ENCODE data around the gene PLXNB3.

Gene PLXNB3

DNA sequence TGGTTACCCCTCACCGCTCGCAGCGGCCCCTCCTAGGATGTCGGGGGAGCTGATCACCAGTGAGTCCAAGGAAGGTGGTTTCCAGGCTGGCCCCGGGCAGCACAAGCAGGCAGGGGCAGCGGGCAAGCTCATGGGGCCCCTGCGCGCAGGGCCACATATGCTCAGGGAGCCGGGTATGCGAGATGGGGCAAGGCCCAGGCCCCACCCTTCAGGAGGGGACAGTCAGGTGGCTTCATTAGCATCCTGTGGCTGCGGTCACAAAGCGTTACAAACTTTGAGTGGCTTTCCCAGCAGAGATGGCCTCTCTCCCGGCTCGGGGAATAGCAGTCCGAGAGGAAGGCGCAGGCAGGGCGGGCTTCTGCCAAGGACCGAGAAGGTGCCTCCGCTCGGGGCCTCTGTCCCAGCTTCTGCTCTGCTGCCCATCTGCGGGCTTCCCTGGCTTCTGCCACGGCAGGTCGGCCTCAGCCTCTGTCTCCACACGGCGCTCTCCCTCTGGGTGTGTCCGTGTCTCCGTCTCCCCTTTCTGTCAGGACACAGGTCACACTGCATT is 25.9 kb upstream of the PLXNB3 start:
- Histone ChIP-seq H3K9me2 (replicated peaks; ENCODE audit: insufficient read depth, low read length) (no peaks in the 10 kb centered on the region), H3K79me2 (ENCODE audit: insufficient read depth, low read length) (no peaks in the 10 kb centered on the region), H4K20me1 (ENCODE audit: low read depth, low read length) (no peaks in the 10 kb centered on the region), H3K27ac (ENCODE audit: low read depth, low read length) (no peak overlapping the region), H3K4me2 (ENCODE audit: low read depth, low read length, poor library complexity, severe bottlenecking) (no peak overlapping the region), H3K36me3 (ENCODE audit: low read length) (no peaks in the 10 kb centered on the region), H3K9ac (ENCODE audit: low read length) (no peak overlapping the region), H3K4me3 (ENCODE audit: insufficient read depth, low read length, poor library complexity, severe bottlenecking) (no peak overlapping the region), H3K9me3 (ENCODE audit: insufficient read depth, low read length) (no peaks in the 10 kb centered on the region), H2AFZ (ENCODE audit: low read depth, low read length, severe bottlenecking) (no peak overlapping the region), H3F3A (ENCODE audit: insufficient read depth) (no peaks in the 10 kb centered on the region), H3K27me3 (ENCODE audit: low read length) (no peaks in the 10 kb centered on the region)
- TF ChIP-seq, protein P1, sequence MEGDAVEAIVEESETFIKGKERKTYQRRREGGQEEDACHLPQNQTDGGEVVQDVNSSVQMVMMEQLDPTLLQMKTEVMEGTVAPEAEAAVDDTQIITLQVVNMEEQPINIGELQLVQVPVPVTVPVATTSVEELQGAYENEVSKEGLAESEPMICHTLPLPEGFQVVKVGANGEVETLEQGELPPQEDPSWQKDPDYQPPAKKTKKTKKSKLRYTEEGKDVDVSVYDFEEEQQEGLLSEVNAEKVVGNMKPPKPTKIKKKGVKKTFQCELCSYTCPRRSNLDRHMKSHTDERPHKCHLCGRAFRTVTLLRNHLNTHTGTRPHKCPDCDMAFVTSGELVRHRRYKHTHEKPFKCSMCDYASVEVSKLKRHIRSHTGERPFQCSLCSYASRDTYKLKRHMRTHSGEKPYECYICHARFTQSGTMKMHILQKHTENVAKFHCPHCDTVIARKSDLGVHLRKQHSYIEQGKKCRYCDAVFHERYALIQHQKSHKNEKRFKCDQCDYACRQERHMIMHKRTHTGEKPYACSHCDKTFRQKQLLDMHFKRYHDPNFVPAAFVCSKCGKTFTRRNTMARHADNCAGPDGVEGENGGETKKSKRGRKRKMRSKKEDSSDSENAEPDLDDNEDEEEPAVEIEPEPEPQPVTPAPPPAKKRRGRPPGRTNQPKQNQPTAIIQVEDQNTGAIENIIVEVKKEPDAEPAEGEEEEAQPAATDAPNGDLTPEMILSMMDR (IDR thresholded peaks at IDR 0.05; ENCODE audit: insufficient read depth, low read length, poor library complexity, severe bottlenecking): no peak
- no peak for TF ChIP-seq EZH2phosphoT487 (conservative IDR thresholded peaks at IDR 0.05; ENCODE audit: low read length)

- H3K4me3 ChIP-seq (ENCODE audit: insufficient read depth, low read length, poor library complexity, severe bottlenecking): no peak overlapping the region
- no peak overlapping the region for H3K4me2 ChIP-seq (ENCODE audit: low read depth, low read length, poor library complexity, severe bottlenecking)
- H4K20me1 ChIP-seq (ENCODE audit: low read depth, low read length): no peaks in the 10 kb centered on the region
- no peaks in the 10 kb centered on the region for H3K9me2 ChIP-seq (replicated peaks; ENCODE audit: insufficient read depth, low read length)
- H3K27ac ChIP-seq (ENCODE audit: low read depth, low read length): no peak overlapping the region
- H3F3A ChIP-seq (ENCODE audit: insufficient read depth): no peaks in the 10 kb centered on the region
- H3K36me3 ChIP-seq (ENCODE audit: low read length): no peaks in the 10 kb centered on the region
- no peaks in the 10 kb centered on the region for H3K9me3 ChIP-seq (ENCODE audit: insufficient read depth, low read length)
- H3K79me2 ChIP-seq (ENCODE audit: insufficient read depth, low read length): no peaks in the 10 kb centered on the region
- no peak overlapping the region for H2AFZ ChIP-seq (ENCODE audit: low read depth, low read length, severe bottlenecking)
- TF ChIP-seq, protein P1 (IDR thresholded peaks at IDR 0.05; ENCODE audit: insufficient read depth, low read length, poor library complexity, severe bottlenecking): no peak
- TF ChIP-seq EZH2phosphoT487 (conservative IDR thresholded peaks at IDR 0.05; ENCODE audit: low read length): no peak
- no peak overlapping the region for H3K9ac ChIP-seq (ENCODE audit: low read length)
- no peaks in the 10 kb centered on the region for H3K27me3 ChIP-seq (ENCODE audit: low read length)
These were observed 24.1 kb upstream of the PLXNB3 start for GRCh38 chrX:153739754-153740486.

GRCh38 chrX:153740631-153741222 is 23.3 kb upstream of the PLXNB3 start:
- no peak overlapping the region for H3K27ac ChIP-seq (ENCODE audit: low read depth, low read length)

More at GRCh38 chrX:153740631-153741222, 23.3 kb upstream of the PLXNB3 start:
- Histone ChIP-seq H2AFZ (ENCODE audit: low read depth, low read length, severe bottlenecking) (no peak overlapping the region), H3K36me3 (ENCODE audit: low read length) (no peaks in the 10 kb centered on the region), H3K4me3 (ENCODE audit: insufficient read depth, low read length, poor library complexity, severe bottlenecking) (no peak overlapping the region), H3K27me3 (ENCODE audit: low read length) (no peaks in the 10 kb centered on the region), H3K9me3 (ENCODE audit: insufficient read depth, low read length) (no peaks in the 10 kb centered on the region), H3K9me2 (replicated peaks; ENCODE audit: insufficient read depth, low read length) (no peaks in the 10 kb centered on the region), H3K4me2 (ENCODE audit: low read depth, low read length, poor library complexity, severe bottlenecking) (no peak overlapping the region), H3K79me2 (ENCODE audit: insufficient read depth, low read length) (no peaks in the 10 kb centered on the region), H3K9ac (ENCODE audit: low read length) (no peak overlapping the region), H4K20me1 (ENCODE audit: low read depth, low read length) (no peaks in the 10 kb centered on the region), H3F3A (ENCODE audit: insufficient read depth) (no peaks in the 10 kb centered on the region)
- TF ChIP-seq EZH2phosphoT487 (conservative IDR thresholded peaks at IDR 0.05; ENCODE audit: low read length): no peak
- TF ChIP-seq, protein P1 (IDR thresholded peaks at IDR 0.05; ENCODE audit: insufficient read depth, low read length, poor library complexity, severe bottlenecking): no peak
